NCI-H526 (cell line): ENCODE results near the gene SLC9A9.
"Not testable (repeated sequence)": the region's sequence is repeated elsewhere in the genome, so short reads cannot be mapped to it uniquely, and the experiment has no call there.

Experiments
- DNase-seq, 2 experiments: peaks; one replicate each; lab custom pipeline; 2025; lab: John Stamatoyannopoulos, UW

SLC9A9 gene

DNA sequence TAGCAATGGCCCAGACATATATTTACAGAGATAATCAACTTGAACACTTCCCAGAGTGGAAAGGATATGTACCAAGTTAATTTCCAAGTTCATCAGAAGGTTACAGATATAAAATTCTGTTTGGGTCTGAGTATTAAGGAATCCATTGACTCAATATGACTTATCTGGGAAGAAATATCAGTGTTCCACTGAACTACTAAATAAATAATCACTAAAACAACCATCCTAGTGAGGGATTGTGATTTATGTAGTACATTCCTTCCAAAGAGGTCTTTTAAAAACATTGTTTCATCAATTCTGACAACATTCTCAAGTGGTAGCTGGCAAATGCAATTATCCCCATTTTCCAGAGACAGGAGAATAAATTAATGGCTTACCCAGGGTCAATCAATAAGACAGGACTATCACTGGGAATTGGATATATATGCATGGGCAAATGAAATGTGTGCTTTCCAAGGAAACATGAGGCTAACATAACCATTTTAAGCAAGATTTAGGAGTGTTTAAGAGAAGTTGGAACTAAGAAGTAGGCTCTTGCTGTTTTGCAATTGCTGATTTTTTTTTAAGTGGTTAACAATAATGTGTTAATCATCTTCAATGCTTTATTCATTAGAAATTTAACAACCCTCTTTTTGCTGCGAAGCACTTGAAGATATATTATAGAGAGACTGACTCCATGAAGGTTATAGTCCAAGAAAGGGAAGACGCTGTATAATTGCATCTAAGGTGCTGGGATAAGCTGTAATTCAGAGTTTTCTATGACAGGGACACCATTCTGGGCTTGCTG is 37.9 kb downstream of the SLC9A9 start:
- no peak for DNase-seq

DNA sequence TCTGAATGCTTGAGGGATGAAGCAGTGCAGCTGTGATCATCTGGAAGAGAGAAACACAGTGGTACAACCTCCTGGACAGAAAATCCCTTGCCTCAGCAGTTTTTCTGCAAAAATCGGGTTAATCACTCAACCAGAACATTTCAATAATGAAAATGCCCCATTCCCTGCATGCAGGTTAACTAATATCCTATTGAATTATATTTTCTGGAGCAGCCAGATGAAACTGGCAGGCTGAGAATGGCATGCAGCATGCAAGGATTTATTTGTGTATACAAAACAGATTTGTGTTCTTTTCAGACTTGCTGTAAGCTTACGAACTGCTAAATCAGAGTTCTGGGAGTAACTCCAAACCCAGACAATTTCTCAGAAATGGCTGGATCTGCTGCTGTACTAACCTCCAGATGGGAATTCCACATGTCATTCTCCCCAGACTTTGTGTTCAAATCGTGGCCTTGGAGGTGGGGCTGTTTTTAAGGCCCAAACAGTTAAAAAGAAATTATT is 39.1 kb downstream of the SLC9A9 start:
- DNase-seq = no peak

DNA sequence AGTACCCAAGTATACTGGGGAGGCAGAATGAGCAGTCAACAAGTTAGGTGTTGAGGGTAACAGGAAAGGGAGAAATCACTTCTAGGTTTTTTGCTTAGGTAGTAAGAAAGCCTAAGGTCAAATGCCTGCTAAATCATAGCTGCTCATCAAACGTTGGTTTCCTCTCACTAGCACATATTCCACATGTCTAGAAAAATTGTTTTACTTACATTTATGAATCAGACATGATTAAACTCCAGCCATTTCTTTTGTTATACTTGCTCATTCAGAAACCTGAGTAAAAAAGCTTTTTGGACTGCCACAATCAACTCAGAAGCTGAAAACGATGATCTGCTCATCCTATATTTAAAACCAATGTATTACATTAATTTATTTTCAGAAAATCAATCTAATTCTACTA is 40.2 kb downstream of the SLC9A9 start:
- DNase-seq = no peak

DNA sequence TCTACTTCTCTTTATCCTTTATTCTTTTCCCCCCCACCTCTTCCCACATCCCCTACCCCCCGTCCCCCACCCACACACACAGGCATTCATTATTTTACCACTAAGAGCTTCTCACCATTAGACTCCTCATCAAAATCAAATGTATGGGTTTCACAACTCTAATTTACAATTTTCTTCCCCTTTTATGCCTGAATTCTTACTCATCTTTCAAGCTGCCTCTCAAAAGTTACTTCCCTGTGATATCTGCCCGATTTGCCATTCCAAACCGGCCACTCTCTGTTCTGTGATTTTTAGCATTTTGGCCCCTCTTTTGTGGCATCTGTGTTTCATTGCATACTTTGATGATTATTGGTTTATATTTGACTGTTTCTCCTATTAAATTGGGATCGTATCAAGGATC is 42.2 kb downstream of the SLC9A9 start:
- DNase-seq = no peak

DNA sequence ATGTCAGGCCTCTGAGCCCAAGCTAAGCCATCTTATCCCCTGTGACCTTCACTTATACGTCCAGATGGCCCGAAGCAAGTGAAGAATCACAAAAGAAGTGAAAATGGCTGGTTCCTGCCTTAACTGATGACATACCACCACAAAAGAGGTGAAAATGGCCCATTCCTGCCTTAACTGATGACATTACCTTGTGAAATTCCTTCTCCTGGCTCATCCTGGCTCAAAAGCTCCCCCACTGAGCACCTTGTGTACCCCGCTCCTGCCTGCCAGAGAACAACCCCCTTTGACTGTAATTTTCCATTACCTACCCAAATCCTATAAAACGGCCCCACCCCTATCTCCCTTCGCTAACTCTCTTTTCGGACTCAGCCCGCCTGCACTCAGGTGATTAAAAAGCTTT is 42.8 kb downstream of the SLC9A9 start:
- not testable (repeated sequence) for DNase-seq

DNA sequence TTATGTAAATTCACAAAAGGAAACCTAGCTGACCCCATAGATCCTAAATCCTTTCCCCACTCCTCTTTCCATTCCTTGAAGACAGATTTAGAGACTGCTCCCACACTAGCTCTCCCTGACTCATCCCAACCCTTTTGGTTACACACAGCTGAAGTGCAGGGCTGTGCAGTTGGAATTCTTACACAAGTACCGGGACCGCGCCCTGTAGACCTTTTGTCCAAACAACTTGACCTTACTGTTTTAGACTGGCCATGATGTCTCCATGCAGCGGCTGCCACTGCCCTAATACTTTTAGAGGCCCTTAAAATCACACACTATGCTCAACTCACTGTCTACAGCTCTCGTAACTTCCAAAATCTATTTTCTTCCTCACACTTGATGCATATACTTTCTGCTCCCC is 47.2 kb downstream of the SLC9A9 start:
- not testable (repeated sequence) for DNase-seq

DNA sequence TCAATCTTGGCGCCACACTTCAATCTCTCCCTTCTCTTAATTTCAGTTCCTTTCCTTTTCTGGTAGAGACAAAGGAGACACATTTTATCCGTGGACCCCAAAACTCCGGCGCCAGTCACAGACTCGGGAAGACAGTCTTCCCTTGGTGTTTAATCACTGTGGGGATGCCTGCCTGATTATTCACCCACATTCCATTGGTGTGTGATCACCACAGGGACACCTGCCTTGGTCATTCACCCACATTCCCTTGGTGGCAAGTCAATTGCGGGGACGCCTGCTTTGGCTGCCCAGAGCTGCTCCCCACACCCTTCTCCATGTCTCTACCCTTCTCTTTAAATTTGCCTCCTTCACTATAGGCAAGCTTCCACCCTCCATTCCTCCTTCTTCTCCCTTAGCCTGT is 50.1 kb downstream of the SLC9A9 start:
- DNase-seq = not testable (repeated sequence)

DNA sequence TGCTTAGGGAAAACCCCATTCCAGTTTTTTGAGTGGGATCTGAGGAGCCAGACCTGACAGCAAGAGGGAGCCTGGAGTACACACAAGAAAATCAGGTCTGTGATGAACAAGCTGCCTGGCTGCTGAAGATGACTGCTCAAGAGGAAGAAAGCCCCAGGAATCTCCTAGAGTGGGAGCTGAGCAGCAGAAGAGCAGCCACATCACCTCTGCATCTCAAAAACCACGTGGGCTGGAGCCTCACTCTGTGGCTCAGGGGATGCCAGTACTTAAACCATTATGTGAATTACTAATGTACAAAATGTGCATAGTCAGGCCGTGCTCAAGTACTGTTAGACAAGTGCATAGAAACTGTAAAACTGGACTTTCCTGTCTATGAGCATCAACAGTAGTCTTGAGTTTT is 52.4 kb downstream of the SLC9A9 start:
- no peak for DNase-seq

DNA sequence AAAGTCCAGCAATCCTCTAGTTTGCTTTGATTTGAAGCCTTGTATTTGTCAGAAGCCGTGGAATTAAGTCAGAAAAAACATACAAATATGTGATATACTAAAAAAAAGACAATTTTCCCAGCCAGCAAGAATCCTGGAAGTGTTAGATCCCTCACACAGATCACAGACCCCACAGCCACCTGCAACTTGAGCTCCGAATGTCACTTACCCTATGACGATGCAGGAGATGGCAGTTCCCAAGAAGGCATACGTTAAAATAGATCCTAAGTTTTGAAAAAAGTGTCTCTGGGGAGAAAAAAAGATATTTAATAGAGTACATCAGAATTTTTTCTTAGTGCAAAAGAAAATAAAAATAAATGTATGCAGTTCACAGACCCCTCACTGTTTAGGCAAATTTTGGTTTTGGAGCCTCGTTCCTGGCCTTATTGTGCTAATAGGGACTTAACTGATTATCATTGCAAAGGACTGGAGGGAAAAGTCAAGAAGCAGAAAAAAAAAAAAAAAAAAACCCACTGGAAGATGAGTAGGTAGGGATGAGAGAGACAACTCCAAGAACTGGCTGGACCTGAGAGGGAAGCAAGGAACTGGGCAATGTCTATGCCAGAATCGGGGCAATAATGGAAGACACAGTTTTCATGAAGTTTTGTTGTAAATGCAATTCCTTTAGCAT is 53.3 kb downstream of the SLC9A9 start:
- DNase-seq = no peak

DNA sequence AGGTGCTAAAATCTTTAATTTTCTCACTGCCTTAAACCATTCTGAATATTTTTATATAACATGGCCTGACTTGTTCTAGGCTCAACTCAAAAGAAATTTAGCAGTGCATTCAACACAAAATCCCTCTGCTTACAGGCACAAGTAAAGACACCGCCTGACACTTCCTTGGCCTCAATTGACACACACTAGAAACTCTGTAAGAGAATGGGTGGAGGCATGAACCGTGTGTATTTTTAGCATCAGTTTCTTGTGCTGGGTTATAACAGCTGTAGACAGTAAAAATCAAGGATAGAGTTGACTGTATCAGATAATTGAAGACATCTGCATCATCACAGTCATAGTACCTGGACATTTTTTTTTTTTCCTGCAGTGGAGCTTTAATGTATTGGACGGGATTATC is 54.3 kb downstream of the SLC9A9 start:
- DNase-seq = no peak

DNA sequence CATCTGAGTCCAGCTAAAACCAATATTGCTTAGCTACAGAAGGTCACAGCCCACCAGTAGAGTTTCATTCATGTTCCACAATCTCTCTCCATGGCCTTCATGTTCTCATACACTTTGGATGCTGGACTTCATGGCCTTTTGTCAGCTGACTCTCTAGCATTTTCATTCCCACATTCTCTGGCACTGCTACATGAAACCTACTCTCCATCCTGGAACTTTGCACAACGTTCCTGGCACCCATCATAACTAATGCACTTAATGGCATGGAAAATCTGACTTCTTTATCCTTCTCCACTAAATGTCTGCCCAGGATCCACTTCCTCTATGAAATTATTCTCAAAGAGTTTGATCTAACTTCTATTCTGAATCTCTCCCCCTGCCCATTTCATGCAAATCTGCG is 56.9 kb downstream of the SLC9A9 start:
- no peak for DNase-seq

DNA sequence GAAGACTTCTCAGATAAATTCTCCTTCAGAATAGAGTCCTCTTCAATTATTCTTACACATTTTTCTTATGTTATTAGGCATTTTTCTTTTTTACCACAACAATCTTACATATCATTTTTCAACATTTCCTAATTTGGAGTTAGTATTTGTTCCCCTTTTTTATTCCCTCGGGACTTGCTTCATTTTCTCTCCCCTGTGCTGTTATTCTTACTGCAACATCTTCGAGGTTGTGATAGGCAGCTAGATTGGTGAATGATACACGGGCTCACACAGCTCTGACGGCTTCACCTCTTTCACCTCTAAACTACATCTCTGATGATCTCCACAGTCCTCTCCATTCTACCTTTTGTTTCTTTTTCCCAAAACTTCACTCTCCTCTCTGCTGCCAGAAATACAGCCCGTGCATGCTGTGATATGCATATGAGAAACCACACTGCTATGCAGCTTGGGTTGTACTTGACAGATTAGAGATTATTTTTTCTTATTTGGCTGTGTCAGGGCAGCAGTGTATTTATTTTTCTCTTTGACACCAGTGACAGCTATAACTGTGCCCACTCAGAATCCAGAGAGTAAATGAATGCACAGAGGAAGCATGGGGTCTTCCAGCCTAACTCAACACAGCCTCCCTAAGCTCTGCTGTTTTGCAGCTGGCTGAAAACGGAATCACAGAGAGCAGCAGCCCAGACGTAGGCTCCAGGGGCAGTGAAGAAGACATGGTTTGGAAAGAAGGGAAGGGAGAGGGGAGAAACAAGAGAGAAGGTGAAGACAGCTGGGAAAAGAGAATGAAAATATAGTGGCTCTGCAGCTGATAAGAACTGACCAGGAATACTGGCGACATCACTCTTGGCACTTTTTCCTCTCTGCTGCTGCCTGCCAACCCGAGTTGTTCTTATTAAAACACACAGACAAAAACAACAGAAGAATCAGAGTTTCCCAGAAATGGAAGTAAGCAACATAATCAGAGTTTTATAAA is 61.8 kb downstream of the SLC9A9 start:
- no peak for DNase-seq

DNA sequence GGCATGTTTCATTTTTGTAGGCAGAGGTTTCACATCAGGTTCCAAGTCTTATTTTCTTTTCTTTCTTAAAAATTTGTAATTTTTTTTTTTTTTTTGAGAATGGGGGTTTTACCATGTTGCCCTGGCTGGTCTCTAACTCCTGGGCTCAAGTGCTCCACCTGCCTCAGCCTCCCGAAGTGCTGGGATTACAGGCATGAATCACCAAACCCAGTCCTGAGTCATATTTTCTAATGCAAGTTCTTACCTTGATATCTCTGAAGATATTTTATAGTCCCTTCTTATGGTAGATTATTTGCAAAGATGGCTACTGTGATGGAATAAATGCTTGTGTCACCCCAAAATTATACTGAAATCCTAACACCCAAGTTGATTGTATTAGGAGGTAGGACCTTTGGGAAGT is 63.8 kb downstream of the SLC9A9 start:
- DNase-seq = no peak

DNA sequence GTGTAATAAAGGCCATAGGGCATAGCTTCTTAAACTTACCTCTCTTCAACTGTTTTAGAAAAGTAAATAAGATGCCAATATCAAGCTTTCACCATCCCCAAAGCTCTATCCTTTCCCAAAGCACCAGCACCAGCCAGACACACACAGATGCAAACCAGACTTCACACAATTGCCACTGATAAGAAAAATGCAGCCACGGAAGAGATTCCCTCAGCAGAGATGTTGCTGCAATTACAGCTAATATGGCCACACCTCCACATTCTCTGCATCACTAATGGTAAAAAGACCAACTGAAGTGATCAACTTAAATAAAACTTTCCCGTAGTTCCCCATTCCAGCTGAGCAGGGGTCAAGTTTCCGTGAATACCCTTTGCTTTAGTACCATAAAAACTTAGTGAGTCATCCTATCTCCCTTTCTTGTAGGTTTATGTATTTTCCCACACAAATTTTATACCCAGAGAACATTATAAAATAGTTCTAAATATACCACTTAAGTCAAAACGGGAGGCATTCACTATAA is 64.4 kb downstream of the SLC9A9 start:
- DNase-seq = no peak

DNA sequence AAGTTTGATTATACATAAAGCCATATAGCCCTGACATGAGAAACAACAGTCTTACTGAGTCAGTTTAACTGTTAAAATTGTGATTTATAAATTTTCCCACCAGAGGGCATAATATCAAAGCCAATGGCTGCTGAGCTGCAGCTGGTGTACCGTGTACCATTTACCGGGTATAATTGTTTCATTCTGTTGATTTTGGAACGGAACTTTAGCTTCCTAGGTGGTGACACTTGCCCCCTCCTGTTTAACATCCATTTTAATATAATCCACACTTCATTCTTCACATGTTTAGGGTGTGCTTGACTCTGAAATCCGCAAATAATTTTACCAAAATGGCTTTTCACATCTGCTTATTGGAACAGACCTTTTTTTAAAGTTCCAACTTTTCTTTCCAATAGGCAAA is 72.8 kb downstream of the SLC9A9 start:
- DNase-seq = peak; percentile 12 to 59

DNA sequence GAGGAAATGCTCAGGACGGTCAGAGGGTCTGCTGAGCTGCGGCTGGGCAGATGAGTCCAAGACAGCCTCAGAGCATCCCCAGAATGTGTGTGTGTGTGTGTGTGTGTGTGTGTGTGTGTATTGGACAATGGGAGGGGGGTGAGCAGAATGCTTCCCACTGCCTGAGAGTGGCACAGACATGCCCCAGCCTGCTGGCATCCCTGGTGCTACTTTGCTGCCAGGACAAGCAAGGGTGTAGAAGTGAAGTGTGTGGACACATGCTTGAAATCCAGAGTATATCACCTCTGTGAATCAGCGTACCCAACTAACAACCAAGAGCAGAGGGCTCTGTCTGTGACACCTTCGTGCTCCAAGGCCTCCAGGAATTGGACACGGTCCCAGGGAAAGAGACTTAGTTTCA is 76.3 kb downstream of the SLC9A9 start:
- no peak for DNase-seq

DNA sequence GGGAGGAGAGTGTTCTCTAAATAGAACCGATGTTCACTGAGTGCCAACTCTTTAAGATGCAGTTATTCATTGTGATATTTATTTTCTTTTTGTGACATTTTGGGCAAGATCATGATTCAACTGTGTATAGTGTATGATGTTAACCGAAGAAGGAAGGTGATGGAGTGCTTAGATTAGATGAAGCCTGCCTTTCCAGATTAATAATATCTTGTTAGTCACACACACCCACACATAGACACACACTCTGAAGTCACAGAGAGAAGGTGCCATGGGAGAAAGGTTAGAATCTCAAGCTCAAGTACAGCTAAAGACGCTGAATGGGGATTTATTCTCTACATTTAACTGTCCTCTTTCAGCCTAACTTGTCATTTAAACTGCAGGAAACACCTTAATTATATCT is 77.0 kb downstream of the SLC9A9 start:
- DNase-seq = no peak

DNA sequence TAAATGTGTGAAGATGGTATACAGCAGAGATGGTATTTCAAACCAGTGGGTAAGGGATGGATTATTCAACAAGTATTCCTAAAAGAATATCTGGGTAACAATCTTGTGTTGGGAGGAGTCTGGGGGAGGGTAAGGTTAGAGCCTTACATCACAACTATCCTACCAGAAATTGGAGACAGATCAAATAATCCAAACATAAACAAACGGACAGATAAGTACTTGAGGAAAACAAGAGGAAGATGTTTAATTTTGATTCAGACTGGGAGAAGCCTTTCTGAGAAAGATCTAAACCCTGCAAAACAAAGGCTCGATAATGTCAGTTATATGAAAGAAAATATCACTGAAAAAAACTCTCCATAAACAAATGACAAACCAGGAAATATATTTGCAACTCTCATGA is 77.9 kb downstream of the SLC9A9 start:
- no peak for DNase-seq

DNA sequence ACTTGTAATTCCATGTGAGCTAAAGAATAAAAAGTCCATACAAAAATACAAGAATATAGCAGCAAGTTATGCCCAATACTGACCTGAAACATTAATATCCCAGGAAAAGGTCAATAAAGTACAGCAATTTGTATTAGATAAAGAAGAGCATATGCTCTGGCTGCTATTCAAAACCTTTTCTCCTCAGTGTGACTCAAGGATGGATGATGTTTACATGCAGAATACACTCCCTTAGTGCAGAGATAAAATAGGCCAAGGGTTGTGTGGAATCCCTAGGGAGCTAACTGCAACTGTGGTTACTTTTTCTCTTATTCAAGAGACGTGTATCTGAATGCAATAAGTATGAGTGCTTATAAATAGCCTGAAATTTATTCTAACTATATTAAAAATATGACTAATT is 78.7 kb downstream of the SLC9A9 start:
- DNase-seq = peak in 1 of 2 experiments; percentile 20

DNA sequence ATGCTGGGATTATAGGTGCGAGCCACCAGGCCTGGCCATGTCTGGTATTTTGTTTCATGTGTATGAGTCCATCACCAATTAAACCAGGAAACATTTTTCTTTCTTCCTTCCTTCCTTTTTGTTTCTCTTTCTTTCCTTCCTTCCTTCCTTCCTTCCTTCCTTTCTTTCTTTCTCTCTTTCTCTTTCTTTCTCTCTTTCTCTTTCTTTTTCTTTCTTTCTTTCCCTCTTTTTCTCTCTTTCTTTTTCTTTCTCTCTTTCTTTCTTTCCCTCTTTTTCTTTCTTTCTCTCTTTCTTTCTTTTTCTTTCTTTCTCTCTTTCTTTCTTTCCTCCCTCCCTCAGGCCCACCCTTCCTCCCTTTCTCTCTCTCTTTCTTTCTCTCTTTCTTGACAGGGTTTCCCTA is 83.4 kb downstream of the SLC9A9 start:
- DNase-seq = no peak

DNA sequence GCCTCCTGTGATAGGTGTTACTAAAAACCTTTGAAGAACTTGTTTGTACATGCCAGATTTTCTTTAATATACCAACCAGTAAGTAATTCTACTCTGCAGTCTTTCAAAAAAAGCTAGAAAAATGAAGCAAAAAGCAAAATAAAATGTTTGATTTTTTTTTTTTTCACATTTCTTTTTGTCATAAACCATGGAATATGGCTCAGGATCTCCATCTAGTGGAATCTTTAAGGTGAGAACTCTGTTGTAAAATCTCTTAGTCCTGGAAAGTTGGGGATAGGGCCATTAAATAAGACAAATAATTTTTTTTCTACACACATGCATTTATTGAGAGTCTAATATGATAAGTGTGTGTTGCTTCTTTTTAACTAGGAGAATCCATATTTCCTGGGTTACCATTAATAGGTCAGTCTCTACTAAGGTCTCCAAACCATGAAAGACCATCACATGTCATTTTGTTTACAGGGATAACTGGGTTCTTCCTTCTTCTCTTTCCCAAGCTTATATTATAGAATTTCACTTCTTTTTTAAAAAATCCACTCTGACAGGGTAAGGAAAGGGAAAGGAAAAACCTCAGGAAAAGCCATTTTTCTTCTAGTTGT is 84.6 kb downstream of the SLC9A9 start:
- DNase-seq = peak in 1 of 2 experiments; percentile 38

DNA sequence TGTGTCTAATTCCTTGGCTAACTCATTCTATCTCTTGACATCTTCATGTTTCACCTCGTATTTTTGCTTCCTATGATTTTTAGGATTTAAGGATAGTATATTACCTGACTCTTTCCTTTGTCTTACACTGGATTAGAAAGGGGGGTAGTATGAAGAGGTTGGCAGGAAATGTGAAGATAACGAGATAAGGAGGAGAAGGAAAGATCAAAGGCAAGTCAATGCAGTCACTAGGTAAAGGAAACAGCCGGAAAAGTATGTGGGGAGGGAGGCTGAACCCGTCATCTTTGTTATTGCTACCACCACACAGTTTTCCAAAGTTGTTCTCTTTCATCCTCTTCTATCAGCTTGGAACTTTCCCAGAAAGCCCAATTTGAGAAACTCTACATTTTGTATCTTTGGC is 90.6 kb downstream of the SLC9A9 start:
- no peak for DNase-seq
